H1 (cell line): ENCODE measurements around the gene MDK. TPM values are rescaled to one million over a fixed set of nuclear protein-coding genes. Genes with fewer than 3 reads are reported as not detected.

ENCODE experiments used
- CTCF ChIA-PET: fragments of 300-600 bp; sonication (Branson Sonifier 250); formaldehyde crosslinking; loops from one replicate; lab custom pipeline; 2021; ENCODE audit not compliant: partially characterized antibody; lab: Charles Lee
- POLR2A ChIA-PET: fragments of 300-600 bp; sonication (Branson Sonifier 250); formaldehyde crosslinking; loops from one replicate; lab custom pipeline; 2021; ENCODE audit warnings: inconsistent platforms; ENCODE audit not compliant: partially characterized antibody; lab: Charles Lee
- DNase-seq, 2 experiments: peaks; one replicate each; pipeline versions ENCODE4 v3.0.0 to v3.0.0-alpha.2; 2010 to 2022; ENCODE audit warnings: low spot score in 2 of 2, low read depth in 1 of 2, mixed read lengths in 1 of 2
- FAIRE-seq: peaks from 2 replicates; lab custom pipeline; 2011; peaks lifted over from hg19 to GRCh38; lab: Jason Lieb, UNC
- H2AFZ ChIP-seq: 2 replicates; pipeline ENCODE4 v1.8.1; 2012; ENCODE audit warnings: low read length, inconsistent platforms
- H2AK5ac ChIP-seq: 2 replicates; pipeline ENCODE4 v1.6.1; 2013; ENCODE audit warnings: low read depth, low read length
- H2BK120ac ChIP-seq: replicated peaks from 2 replicates; pipeline ENCODE3; 2013; ENCODE audit warnings: low read depth, low read length, inconsistent platforms
- H2BK12ac ChIP-seq: 2 replicates; pipeline ENCODE4 v1.6.1; 2013; ENCODE audit warnings: low read depth, low read length
- H2BK15ac ChIP-seq: 2 replicates; pipeline ENCODE4 v1.6.1; 2013; ENCODE audit warnings: low read length
- H2BK20ac ChIP-seq: 2 replicates; pipeline ENCODE4 v1.6.1; 2013; ENCODE audit warnings: low read length
- H2BK5ac ChIP-seq: 2 replicates; pipeline ENCODE4 v1.6.1; 2013; ENCODE audit warnings: low read depth, low read length
- H3K14ac ChIP-seq: 2 replicates; pipeline ENCODE4 v1.6.1; 2013; ENCODE audit warnings: inconsistent platforms; ENCODE audit not compliant: insufficient read length
- H3K18ac ChIP-seq: 2 replicates; pipeline ENCODE4 v1.6.1; 2013; ENCODE audit warnings: low read length; ENCODE audit errors: extremely low read depth
- H3K23ac ChIP-seq: 2 replicates; pipeline ENCODE4 v1.6.1; 2013; ENCODE audit warnings: inconsistent platforms; ENCODE audit not compliant: insufficient read length
- H3K23me2 ChIP-seq: 2 replicates; pipeline ENCODE4 v1.6.1; 2013; ENCODE audit warnings: low read depth, low read length
- H3K27ac ChIP-seq: 2 replicates; pipeline ENCODE4 v1.6.1; 2011; ENCODE audit warnings: low read depth, low read length, inconsistent platforms
- H3K27me3 ChIP-seq, 4 experiments: replicated peaks in 1 of 4; 1 replicate in 1 of 4; 2 replicates in 3 of 4; pipeline versions ENCODE4 v1.6.1 to v1.8.1; 2011 to 2013; ENCODE audit warnings: low read length in 3 of 4, mild to moderate bottlenecking in 3 of 4, inconsistent platforms in 2 of 4, mixed read lengths in 2 of 4, moderate library complexity in 1 of 4; ENCODE audit not compliant: control insufficient read depth in 3 of 4, insufficient read depth in 3 of 4; ENCODE audit errors: extremely low read depth in 1 of 4
- H3K36me3 ChIP-seq, 4 experiments: 2 replicates each; pipeline versions ENCODE4 v1.6.1 to v1.8.1; 2011 to 2013; ENCODE audit warnings: mild to moderate bottlenecking in 4 of 4, low read length in 3 of 4, moderate library complexity in 2 of 4, control low read depth in 1 of 4, inconsistent platforms in 1 of 4; ENCODE audit not compliant: insufficient read depth in 4 of 4, control insufficient read depth in 2 of 4
- H3K4ac ChIP-seq: replicated peaks from 2 replicates; pipeline ENCODE3; 2013; ENCODE audit warnings: low read length, low read depth, mixed read lengths, inconsistent platforms; ENCODE audit not compliant: insufficient read length
- H3K4me1 ChIP-seq, 4 experiments: replicated peaks in 1 of 4; 1 replicate in 1 of 4; 2 replicates in 3 of 4; pipeline versions ENCODE4 v1.6.1 to v1.8.1; 2011 to 2013; ENCODE audit warnings: low read length in 3 of 4, inconsistent platforms in 2 of 4, mixed read lengths in 1 of 4; ENCODE audit not compliant: insufficient read depth in 4 of 4, control insufficient read depth in 3 of 4
- H3K4me2 ChIP-seq, 2 experiments: 2 replicates each; pipeline versions ENCODE4 v1.6.1 to v1.8.1; 2011 to 2013; ENCODE audit warnings: low read depth in 2 of 2, low read length in 2 of 2, control low read depth in 1 of 2, inconsistent platforms in 1 of 2, mild to moderate bottlenecking in 1 of 2; ENCODE audit not compliant: insufficient read depth in 1 of 2
- H3K4me3 ChIP-seq, 4 experiments: fragments of 200-600, 300-600 bp in 1 of 4; sonication (generic), shearing (Covaris generic), sonication (Bioruptor Twin) in 1 of 4; 2 replicates each; pipeline versions ENCODE4 v1.5.1 to v1.8.1; 2011 to 2016; ENCODE audit warnings: low read length in 4 of 4, low read depth in 3 of 4, control low read depth in 2 of 4, inconsistent platforms in 2 of 4, mild to moderate bottlenecking in 2 of 4, mixed read lengths in 1 of 4, moderate library complexity in 1 of 4; ENCODE audit not compliant: insufficient read depth in 2 of 4; ENCODE audit errors: extremely low read depth in 1 of 4
- H3K56ac ChIP-seq: replicated peaks from 2 replicates; pipeline ENCODE3; 2013; ENCODE audit warnings: low read depth, mild to moderate bottlenecking, mixed read lengths, low read length, inconsistent platforms; ENCODE audit not compliant: insufficient read length
- H3K79me1 ChIP-seq: 2 replicates; pipeline ENCODE4 v1.6.1; 2013; ENCODE audit warnings: low read depth, low read length, control low read depth
- H3K79me2 ChIP-seq, 2 experiments: 2 replicates each; pipeline versions ENCODE4 v1.6.1 to v1.8.1; 2012 to 2013; ENCODE audit warnings: low read length in 2 of 2, mild to moderate bottlenecking in 2 of 2, inconsistent platforms in 1 of 2; ENCODE audit not compliant: insufficient read depth in 2 of 2, control insufficient read depth in 1 of 2
- H3K9ac ChIP-seq, 4 experiments: replicated peaks in 1 of 4; 1 replicate in 1 of 4; 2 replicates in 3 of 4; pipeline versions ENCODE4 v1.6.1 to v1.8.1; 2011 to 2013; ENCODE audit warnings: low read depth in 3 of 4, low read length in 3 of 4, control low read depth in 2 of 4, mild to moderate bottlenecking in 2 of 4, moderate library complexity in 2 of 4, inconsistent platforms in 1 of 4; ENCODE audit errors: extremely low read depth in 1 of 4
- H3K9me3 ChIP-seq, 2 experiments: 2 replicates each; pipeline versions ENCODE4 v1.6.1 to v1.8.1; 2012 to 2013; ENCODE audit warnings: mild to moderate bottlenecking in 2 of 2, moderate library complexity in 2 of 2, control low read depth in 1 of 2, inconsistent platforms in 1 of 2, low read depth in 1 of 2, low read length in 1 of 2, mixed read lengths in 1 of 2; ENCODE audit not compliant: insufficient read depth in 2 of 2
- H4K20me1 ChIP-seq, 2 experiments: replicated peaks in 1 of 2; 2 replicates each; pipeline versions ENCODE3 to v1.8.1; 2011 to 2013; ENCODE audit warnings: inconsistent platforms in 2 of 2, low read length in 2 of 2, mild to moderate bottlenecking in 1 of 2; ENCODE audit not compliant: insufficient read depth in 2 of 2, control insufficient read depth in 1 of 2
- H4K5ac ChIP-seq: 2 replicates; pipeline ENCODE4 v1.6.1; 2013; ENCODE audit warnings: low read length, low read depth, mixed read lengths, inconsistent platforms; ENCODE audit not compliant: insufficient read length
- H4K8ac ChIP-seq: 2 replicates; pipeline ENCODE4 v1.8.0; 2013; ENCODE audit warnings: mild to moderate bottlenecking, moderate library complexity, low read length, inconsistent platforms; ENCODE audit not compliant: insufficient read depth; ENCODE audit errors: extremely low read depth
- H4K91ac ChIP-seq: replicated peaks from 2 replicates; pipeline ENCODE3; 2013; ENCODE audit warnings: low read length, mixed read lengths, inconsistent platforms; ENCODE audit not compliant: insufficient read length
- ASH2L ChIP-seq: fragments of 200-600, 300-600 bp; sonication (generic); IDR thresholded peaks from one replicate; pipeline ENCODE4 v1.7.1; 2017; ENCODE audit warnings: low read length
- BCL11A ChIP-seq, 2 experiments: IDR thresholded peaks; one replicate each; pipeline ENCODE4 v1.6.1; 2011; ENCODE audit warnings: low read depth in 2 of 2, low read length in 2 of 2, mild to moderate bottlenecking in 2 of 2
- HDAC6 ChIP-seq: IDR thresholded peaks from one replicate; pipeline ENCODE4 v1.7.1; 2012; ENCODE audit warnings: low read depth, mild to moderate bottlenecking, inconsistent platforms, low read length, moderate library complexity
- POU5F1 ChIP-seq: IDR thresholded peaks from 2 replicates; pipeline ENCODE4 v1.6.1; 2011; ENCODE audit warnings: low read depth, mild to moderate bottlenecking, low read length, moderate library complexity
- SAP30 ChIP-seq: fragments of 300-600 bp; sonication (generic); IDR thresholded peaks from 2 replicates; pipeline ENCODE4 v1.7.1; 2012; ENCODE audit warnings: low read length, moderate library complexity, mild to moderate bottlenecking, inconsistent platforms; ENCODE audit not compliant: insufficient read depth, insufficient replicate concordance
- SUZ12 ChIP-seq: fragments of 200-600 bp; sonication (generic); IDR thresholded peaks from 2 replicates; pipeline ENCODE4 v1.6.1; 2012; ENCODE audit warnings: mild to moderate bottlenecking, inconsistent platforms, low read length, moderate library complexity, mixed read lengths
- WGBS, 2 experiments: shearing (Covaris generic) in 1 of 2; methylation state at CpG; one replicate each; pipeline versions ENCODE4 v1.1.6 to v1.1.7; 2013 to 2015; ENCODE audit warnings: low lambda C conversion rate in 2 of 2, mixed read lengths in 2 of 2, inconsistent platforms in 1 of 2, low coverage in 1 of 2, missing lambda C conversion rate in 1 of 2; ENCODE audit not compliant: insufficient replicate concordance in 2 of 2, insufficient coverage in 1 of 2, insufficient read length in 1 of 2; ENCODE audit errors: extremely low coverage in 1 of 2, missing lambda C conversion rate in 1 of 2; 5-methylcytosine and 5-hydroxymethylcytosine counted together
- polyA plus RNA-seq, 7 experiments: library from polyadenylated mRNA; depleted of rRNA in 3 of 7; stranded (reverse) in 5 of 7; unstranded in 2 of 7; fragments of >200 nt in 5 of 7; fragments of 200-250 nt in 2 of 7; gene quantifications; 1 replicate in 5 of 7; 2 replicates in 1 of 7; 4 replicates in 1 of 7; pipeline versions ENCODE4 v1.2.1 to v1.2.3, GENCODE V29; 2011 to 2013; ENCODE audit warnings: missing spikeins in 2 of 7, mixed read lengths in 2 of 7
- total RNA-seq: library from RNA; stranded (reverse); fragmentation: NEBNext Ultra II Directional; extraction: Animal tissue kit (Norgen Biotek cat#: 25700); gene quantifications from 2 replicates; pipeline ENCODE4 v1.2.1, GENCODE V29; 2021

Gene MDK
- total and polyA plus RNA-seq, 2 of the 8 experiments (the other 6 are each of a cell fraction or from before 2014, with no cell fraction given), result 309 to 606 TPM

DNA sequence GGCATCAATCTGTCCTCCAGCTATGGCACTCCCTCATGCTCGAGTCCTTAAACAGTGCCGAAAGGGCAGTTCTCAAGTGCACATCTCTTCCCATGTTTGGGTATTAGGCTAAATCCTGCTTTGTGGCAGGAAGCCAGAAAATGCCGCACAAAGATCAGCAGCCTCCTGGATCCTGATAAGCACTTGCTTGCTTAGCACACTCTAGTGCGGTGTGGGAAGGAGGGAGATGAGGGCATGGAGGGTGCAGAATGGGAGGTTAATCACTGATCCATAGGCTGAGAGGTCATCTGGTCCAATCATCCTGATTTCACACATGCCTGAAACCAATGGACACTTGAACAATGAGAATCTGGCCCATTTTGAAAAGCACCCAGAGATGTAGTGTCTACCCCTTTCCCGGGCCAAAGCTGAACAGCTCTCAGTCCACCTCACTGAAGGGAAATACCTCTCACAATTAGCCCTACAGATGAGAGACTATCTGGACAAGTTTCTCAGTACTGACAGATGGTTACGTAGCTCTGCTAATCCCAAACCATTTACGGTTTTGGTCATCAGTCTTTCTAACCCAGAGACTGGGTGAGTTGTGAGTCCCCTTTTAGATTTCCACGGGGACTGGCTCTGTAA lies 39.9 kb downstream of the MDK start:
- 96% methylated on average over 8 of the region's 8 CpGs; no CpG with 5 or more reads in 1 of the 2 experiments for WGBS, 2 experiments
- H3K36me3 ChIP-seq, result peaks cover 0 to 6% (median 1%) of the 10 kb centered on the region in 4 experiments; a peak in 3 of 8 replicates
- H3K18ac ChIP-seq, result no peak overlapping the region
- H2AFZ ChIP-seq, result no peak overlapping the region
- no peaks in the 10 kb centered on the region for H3K79me1 ChIP-seq
- H2BK120ac ChIP-seq, result no peak overlapping the region
- peaks cover 0 to 5% of the 10 kb centered on the region in 2 experiments for H4K20me1 ChIP-seq
- no peaks in the 10 kb centered on the region for H3K27me3 ChIP-seq
- no peak overlapping the region for H3K56ac ChIP-seq
- H4K5ac ChIP-seq, result no peak overlapping the region
- no peak overlapping the region for H3K4ac ChIP-seq
- ChIA-PET POLR2A (no interaction called here), CTCF (interaction anchor here (1.0 to 2.4 kb wide), 3 partner anchors 8 to 11 kb away, joined by 3 to 18 read pairs (median 4); no protein-coding TSS in a partner anchor)
- no peak overlapping the region for H4K91ac ChIP-seq
- H3K79me2 ChIP-seq, result no peaks in the 10 kb centered on the region
- no peak overlapping the region for H3K27ac ChIP-seq
- H3K9ac ChIP-seq, result no peak overlapping the region
- no peak overlapping the region for H2BK20ac ChIP-seq
- no peak overlapping the region for H3K14ac ChIP-seq
- no peak overlapping the region for H2BK12ac ChIP-seq
- no peaks in the 10 kb centered on the region for H3K23me2 ChIP-seq
- H3K4me3 ChIP-seq, result no peak overlapping the region
- no peak overlapping the region for H3K4me2 ChIP-seq
- H3K4me1 ChIP-seq, result 0 out of 7 replicates have a peak, but pooled peaks cover 0 to 2% (median 0%) of the 10 kb centered on the region in 4 experiments
- DNase-seq (no peak), FAIRE-seq (no peak)
- H2BK5ac ChIP-seq, result no peak overlapping the region
- H2BK15ac ChIP-seq, result no peak overlapping the region
- H3K9me3 ChIP-seq, result no peaks in the 10 kb centered on the region
- H4K8ac ChIP-seq, result no peak overlapping the region
- no peak overlapping the region for H2AK5ac ChIP-seq
- H3K23ac ChIP-seq, result no peak overlapping the region
- TF ChIP-seq POU5F1, result no peak
- TF ChIP-seq SAP30, result no peak
- TF ChIP-seq BCL11A (IDR thresholded peaks at IDR 0.05; ENCODE audit: low read depth in 2 of 2, low read length in 2 of 2), result no peak
- no peak for TF ChIP-seq HDAC6
- no peak for TF ChIP-seq SUZ12
- no peak for TF ChIP-seq ASH2L
